Neural crest cell (in vitro differentiated cells): Measurements from ENCODE around the gene HSPA5. TPM values are rescaled to one million over a fixed set of nuclear protein-coding genes. Genes with fewer than 3 reads are reported as not detected.
A peak's percentile ranks its signal among the peaks of the same experiment; 100 is the strongest.
"Not testable (repeated sequence)": the region's sequence is repeated elsewhere in the genome, so short reads cannot be mapped to it uniquely, and the experiment has no call there.

ENCODE experiments used
- DNase-seq: peaks from one replicate; pipeline ENCODE4 v3.0.0; 2021; ENCODE audit warnings: low read depth, mixed read lengths, low spot score
- H3K27ac Mint-ChIP-seq: one replicate; pipeline ENCODE4 v1.8.0; 2021; ENCODE audit warnings: mild to moderate bottlenecking, mixed read lengths; ENCODE audit not compliant: unreplicated experiment
- H3K27me3 Mint-ChIP-seq: 2 replicates; pipeline ENCODE4 v1.8.0; 2021; ENCODE audit warnings: low read depth, mild to moderate bottlenecking, mixed read lengths
- H3K36me3 Mint-ChIP-seq: 2 replicates; pipeline ENCODE4 v1.8.0; 2021; ENCODE audit warnings: low read depth, mild to moderate bottlenecking, mixed read lengths
- H3K4me1 Mint-ChIP-seq: 2 replicates; pipeline ENCODE4 v1.8.0; 2021; ENCODE audit warnings: mixed read lengths
- H3K4me3 Mint-ChIP-seq: one replicate; pipeline ENCODE4 v1.8.0; 2021; ENCODE audit warnings: mild to moderate bottlenecking, mixed read lengths
- H3K9me3 Mint-ChIP-seq: 2 replicates; pipeline ENCODE4 v1.8.0; 2021; ENCODE audit warnings: mixed read lengths
- CTCF ChIP-seq: fragments of 200-600 bp; sonication (generic); conservative IDR thresholded peaks from 2 replicates; pipeline ENCODE4 v1.5.0; 2021; ENCODE audit warnings: antibody characterized with exemption, mild to moderate bottlenecking
- long read RNA-seq: library from polyadenylated mRNA; unstranded; transcript quantifications from one replicate; pipeline ENCODE4 v2.0.0, GENCODE V29; 2020
- total RNA-seq: library from RNA; stranded (reverse); gene quantifications from 2 replicates; pipeline ENCODE4 v1.2.1, GENCODE V29; 2021

HSPA5 gene
- total RNA-seq, result 175 and 182 TPM in 2 replicates
- long read RNA-seq, transcript HSPA5-201 (8 exons, 3,908 nt), result major isoform, 2,209 of 2,306 reads
- long read RNA-seq, partial matches to known transcripts, result 76 of 2,306 reads
- long read RNA-seq, other reads (novel, unspliced or antisense), result 21 of 2,306 reads

DNA sequence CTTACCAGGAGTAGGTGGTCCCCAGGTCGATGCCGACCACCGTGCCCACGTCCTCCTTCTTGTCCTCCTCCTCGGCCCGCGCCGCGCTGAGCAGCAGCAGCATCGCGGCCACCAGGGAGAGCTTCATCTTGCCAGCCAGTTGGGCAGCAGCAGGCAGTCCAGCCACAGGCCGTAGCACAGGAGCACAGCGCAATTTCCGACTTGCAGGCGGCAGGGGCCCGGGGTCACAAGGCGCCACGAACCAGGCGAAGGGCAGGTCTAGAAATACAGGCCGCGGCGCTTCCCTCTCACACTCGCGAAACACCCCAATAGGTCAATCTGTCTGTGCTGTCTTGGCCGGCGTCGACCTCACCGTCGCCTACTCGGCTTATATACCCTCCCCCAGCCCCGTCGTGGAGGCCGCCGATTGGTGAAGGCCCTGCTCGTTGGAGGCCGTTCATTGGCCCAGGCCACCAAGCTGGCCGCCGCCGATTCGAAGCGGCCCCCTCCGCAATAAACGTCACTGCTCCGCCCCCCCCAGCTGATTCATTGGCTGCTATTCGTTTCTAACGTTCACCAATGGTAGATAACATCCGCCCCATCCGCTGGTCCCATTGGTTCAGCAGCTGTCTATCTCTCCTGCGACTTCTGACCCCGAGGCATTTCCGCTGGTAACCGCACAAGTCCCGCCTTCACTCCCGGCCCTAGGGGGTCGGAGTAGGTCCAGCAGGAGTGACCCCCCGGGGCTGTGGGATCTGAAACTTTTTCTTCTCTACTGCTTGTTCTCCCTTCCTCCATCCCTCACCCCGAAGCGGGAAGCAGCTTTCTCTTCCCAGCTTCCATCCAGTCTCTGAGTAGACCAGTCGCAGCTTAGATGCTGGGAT, at the start of gene HSPA5:
Gene HSPA5 (minus strand): TSS at position 344 of the 863 bp plus-strand sequence. CDS start 217 bp downstream, at position 127.
- peaks cover 4% of the 10 kb centered on the region for H3K27me3 Mint-ChIP-seq
- peaks cover 45% of the 10 kb centered on the region for H3K4me1 Mint-ChIP-seq
- H3K4me3 Mint-ChIP-seq, result peak within 1 kb of the TSS; percentile 99
- DNase-seq, result peak; percentile 98
- H3K36me3 Mint-ChIP-seq, result peaks cover 25% of the 10 kb centered on the region
- TF ChIP-seq CTCF, result peak; percentile 45
- H3K27ac Mint-ChIP-seq, result peak within 1 kb of the TSS; percentile 98
- no peaks in the 10 kb centered on the region for H3K9me3 Mint-ChIP-seq

DNA sequence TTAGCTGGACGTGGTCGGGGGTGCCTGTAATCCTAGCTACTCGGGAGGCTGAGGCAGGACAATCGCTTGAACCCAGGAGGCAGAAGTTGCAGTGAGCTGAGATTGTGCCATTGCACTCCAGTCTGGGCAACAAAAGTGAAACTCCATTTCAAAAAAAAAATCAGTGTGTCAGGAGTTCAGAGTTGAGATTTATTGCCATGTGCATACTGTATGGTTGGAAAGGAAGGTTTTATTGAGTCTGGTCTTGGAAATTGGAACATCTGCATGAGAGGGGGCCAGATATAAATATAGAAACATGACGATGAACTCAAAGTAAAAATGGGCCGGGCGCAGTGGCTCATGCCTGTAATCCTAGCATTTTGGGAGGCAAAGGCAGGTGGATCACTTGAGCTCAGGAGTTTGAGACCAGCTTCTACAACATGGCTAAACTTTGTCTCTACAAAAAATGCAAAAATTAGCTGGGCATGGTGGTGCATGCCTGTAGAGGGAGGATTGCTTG, 45.8 kb upstream of the HSPA5 start:
- H3K4me3 Mint-ChIP-seq, H3K9me3 Mint-ChIP-seq, H3K4me1 Mint-ChIP-seq, H3K27ac Mint-ChIP-seq, DNase-seq, H3K36me3 Mint-ChIP-seq, H3K27me3 Mint-ChIP-seq: not testable (repeated sequence)

DNA sequence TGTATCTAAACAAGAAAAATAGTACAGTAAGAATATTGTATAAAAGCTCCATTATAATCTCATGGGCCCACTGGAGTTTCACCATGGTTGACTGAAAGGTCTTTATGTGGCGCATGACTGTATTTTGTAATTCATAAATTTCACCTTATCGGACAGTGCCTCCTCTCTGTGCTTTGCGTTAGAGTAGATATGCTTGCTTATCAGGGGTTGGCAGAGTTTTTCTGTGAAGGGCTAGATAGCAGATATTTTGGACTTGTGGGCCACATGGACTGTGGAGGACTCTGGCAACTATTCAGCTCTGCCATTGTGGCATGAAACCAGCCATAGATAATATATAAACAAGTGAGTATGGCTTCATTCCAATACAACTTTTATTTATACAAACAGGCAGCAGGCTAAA, 43.7 kb upstream of the HSPA5 start:
- no peak for TF ChIP-seq CTCF
- Mint-ChIP-seq H3K36me3 (no peaks in the 10 kb centered on the region), H3K27me3 (no peaks in the 10 kb centered on the region), H3K9me3 (no peaks in the 10 kb centered on the region), H3K4me3 (no peak overlapping the region), H3K4me1 (no peaks in the 10 kb centered on the region), H3K27ac (no peak overlapping the region)
- no peak for DNase-seq

- Mint-ChIP-seq H3K36me3 (no peaks in the 10 kb centered on the region), H3K4me3 (no peak overlapping the region), H3K4me1 (no peaks in the 10 kb centered on the region), H3K27ac (no peak overlapping the region), H3K27me3 (no peaks in the 10 kb centered on the region), H3K9me3 (no peaks in the 10 kb centered on the region)
- no peak for TF ChIP-seq CTCF
- no peak for DNase-seq
Observed at GRCh38 chr9:125280945-125281344, 39.8 kb upstream of the HSPA5 start.

GRCh38 chr9:125277411-125277810, 36.3 kb upstream of the HSPA5 start:
- Mint-ChIP-seq H3K4me1 (no peaks in the 10 kb centered on the region), H3K4me3 (no peak overlapping the region), H3K36me3 (no peaks in the 10 kb centered on the region), H3K27ac (no peak overlapping the region), H3K27me3 (no peaks in the 10 kb centered on the region), H3K9me3 (no peaks in the 10 kb centered on the region)
- no peak for DNase-seq
- no peak for TF ChIP-seq CTCF

DNA sequence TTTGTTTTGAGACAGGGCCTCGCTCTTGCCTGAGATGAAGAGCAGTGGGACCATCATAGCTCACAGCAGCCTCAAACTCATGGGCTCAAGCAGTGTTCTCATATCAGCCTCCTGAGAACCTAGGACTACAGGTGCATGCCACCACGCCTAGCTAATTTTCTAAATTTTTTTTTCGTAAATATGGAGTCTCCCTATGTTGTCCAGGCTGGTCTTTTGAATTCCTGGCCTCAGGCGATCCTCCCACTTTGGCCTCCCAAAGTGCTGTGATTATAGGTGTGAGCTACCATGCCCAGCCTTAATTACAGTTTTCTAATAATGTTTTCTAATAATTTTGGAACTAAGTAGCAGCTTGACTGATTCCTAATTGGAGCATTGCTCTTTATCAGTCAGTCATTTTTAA, 35.6 kb upstream of the HSPA5 start:
- Mint-ChIP-seq H3K27me3 (no peaks in the 10 kb centered on the region), H3K4me1 (no peaks in the 10 kb centered on the region), H3K36me3 (no peaks in the 10 kb centered on the region), H3K4me3 (no peak overlapping the region), H3K9me3 (no peaks in the 10 kb centered on the region), H3K27ac (no peak overlapping the region)
- TF ChIP-seq CTCF, result no peak
- no peak for DNase-seq
